ENCODE data around the gene ATP9B. TPM values are rescaled to one million over a fixed set of nuclear protein-coding genes. Genes with fewer than 3 reads are reported as not detected.

Gene ATP9B
- total RNA-seq, 1 donor from 2014 or later = 16.2 TPM

DNA sequence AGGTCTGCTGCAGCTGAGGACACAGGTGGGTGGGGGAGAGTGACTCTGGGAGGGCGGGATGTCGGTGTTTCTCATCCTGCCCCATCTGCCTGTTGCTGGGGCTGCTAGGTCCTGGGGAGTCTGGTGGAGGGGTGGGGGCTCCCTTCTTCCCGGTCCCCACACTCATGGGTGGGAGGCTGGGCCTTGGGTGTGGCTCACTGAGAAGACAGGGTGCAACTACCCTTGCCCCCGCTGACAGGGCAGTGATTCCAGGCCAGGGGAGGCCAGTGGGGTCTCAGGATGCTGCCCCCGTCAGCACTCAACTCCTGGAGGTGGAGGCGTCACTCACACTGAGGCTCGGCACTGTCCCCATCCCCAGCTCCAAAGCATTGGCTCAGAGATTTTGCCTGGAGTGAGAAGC is 318.8 kb downstream of the ATP9B start:
- peaks cover 62% of the 10 kb centered on the region for H3K27me3 ChIP-seq (ENCODE audit: control insufficient read depth, insufficient read depth, low read length)
- DNase-seq (ENCODE audit: low read depth) = no peak
- no peak overlapping the region for H3K4me3 ChIP-seq (ENCODE audit: low read depth, low read length)
- no peak for TF ChIP-seq CTCF (IDR thresholded peaks at IDR 0.05; ENCODE audit: insufficient read depth, low read length, poor library complexity, severe bottlenecking)
- H3K36me3 ChIP-seq (ENCODE audit: control insufficient read depth, insufficient read depth, low read length) = no peaks in the 10 kb centered on the region

GRCh38 chr18:79389689-79390088 is 320.5 kb downstream of the ATP9B start:
- Histone ChIP-seq H3K36me3 (ENCODE audit: control insufficient read depth, insufficient read depth, low read length) (no peaks in the 10 kb centered on the region), H3K27me3 (ENCODE audit: control insufficient read depth, insufficient read depth, low read length) (peaks cover 58% of the 10 kb centered on the region), H3K4me3 (ENCODE audit: low read depth, low read length) (no peak overlapping the region)
- TF ChIP-seq CTCF (IDR thresholded peaks at IDR 0.05; ENCODE audit: insufficient read depth, low read length, poor library complexity, severe bottlenecking) = no peak
- no peak for DNase-seq (ENCODE audit: low read depth)

DNA sequence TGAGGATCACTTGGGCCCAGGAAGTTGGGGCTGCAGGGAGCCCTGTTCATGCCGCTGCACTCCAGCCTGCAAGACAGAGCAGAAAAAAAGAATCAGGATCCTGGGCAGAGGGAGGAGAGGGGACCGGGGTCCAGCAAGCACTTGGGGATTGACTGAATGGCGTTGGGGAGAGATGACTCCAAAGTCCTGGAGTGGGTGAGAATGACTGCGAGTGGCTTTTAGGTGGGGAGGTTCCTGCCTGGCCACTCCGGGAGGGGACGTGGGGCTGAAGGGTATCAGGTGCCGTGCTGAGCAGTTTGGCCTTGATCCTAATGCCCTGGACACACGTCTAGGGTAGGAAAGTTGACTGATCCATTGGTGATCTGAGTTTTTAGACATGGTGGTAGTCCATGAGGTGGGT is 323.0 kb downstream of the ATP9B start:
- DNase-seq (ENCODE audit: low read depth) = no peak
- TF ChIP-seq CTCF (IDR thresholded peaks at IDR 0.05; ENCODE audit: insufficient read depth, low read length, poor library complexity, severe bottlenecking) = no peak
- H3K36me3 ChIP-seq (ENCODE audit: control insufficient read depth, insufficient read depth, low read length) = no peaks in the 10 kb centered on the region
- peaks cover 61% of the 10 kb centered on the region for H3K27me3 ChIP-seq (ENCODE audit: control insufficient read depth, insufficient read depth, low read length)
- H3K4me3 ChIP-seq (ENCODE audit: low read depth, low read length) = no peak overlapping the region

DNA sequence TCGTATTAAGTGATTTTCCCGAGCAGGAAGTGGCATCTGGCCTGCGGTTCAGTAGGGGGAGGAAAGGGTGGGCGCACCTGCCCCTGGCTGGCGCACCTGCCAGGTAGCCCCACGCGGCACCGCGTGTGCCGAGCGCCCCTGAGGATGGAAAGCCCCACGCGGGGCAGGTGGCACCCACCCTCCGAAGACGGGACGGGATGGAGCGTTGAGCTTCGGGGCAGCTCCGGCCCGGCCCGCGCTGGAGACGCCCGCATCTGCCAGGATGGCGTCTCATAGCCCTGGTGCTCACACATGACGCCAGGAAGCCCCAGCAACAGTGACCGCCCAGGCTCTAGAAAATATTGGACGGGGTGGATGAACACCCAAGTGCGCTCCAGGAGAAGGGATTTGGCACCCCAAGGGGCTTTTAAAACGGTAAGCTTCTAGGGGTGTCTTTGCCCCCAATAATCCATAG is 324.0 kb downstream of the ATP9B start:
- H3K36me3 ChIP-seq (ENCODE audit: control insufficient read depth, insufficient read depth, low read length) = no peaks in the 10 kb centered on the region
- H3K27me3 ChIP-seq (ENCODE audit: control insufficient read depth, insufficient read depth, low read length) = peaks cover 63% of the 10 kb centered on the region
- no peak overlapping the region for H3K4me3 ChIP-seq (ENCODE audit: low read depth, low read length)
- DNase-seq (ENCODE audit: low read depth) = no peak
- no peak for TF ChIP-seq CTCF (IDR thresholded peaks at IDR 0.05; ENCODE audit: insufficient read depth, low read length, poor library complexity, severe bottlenecking)

DNA sequence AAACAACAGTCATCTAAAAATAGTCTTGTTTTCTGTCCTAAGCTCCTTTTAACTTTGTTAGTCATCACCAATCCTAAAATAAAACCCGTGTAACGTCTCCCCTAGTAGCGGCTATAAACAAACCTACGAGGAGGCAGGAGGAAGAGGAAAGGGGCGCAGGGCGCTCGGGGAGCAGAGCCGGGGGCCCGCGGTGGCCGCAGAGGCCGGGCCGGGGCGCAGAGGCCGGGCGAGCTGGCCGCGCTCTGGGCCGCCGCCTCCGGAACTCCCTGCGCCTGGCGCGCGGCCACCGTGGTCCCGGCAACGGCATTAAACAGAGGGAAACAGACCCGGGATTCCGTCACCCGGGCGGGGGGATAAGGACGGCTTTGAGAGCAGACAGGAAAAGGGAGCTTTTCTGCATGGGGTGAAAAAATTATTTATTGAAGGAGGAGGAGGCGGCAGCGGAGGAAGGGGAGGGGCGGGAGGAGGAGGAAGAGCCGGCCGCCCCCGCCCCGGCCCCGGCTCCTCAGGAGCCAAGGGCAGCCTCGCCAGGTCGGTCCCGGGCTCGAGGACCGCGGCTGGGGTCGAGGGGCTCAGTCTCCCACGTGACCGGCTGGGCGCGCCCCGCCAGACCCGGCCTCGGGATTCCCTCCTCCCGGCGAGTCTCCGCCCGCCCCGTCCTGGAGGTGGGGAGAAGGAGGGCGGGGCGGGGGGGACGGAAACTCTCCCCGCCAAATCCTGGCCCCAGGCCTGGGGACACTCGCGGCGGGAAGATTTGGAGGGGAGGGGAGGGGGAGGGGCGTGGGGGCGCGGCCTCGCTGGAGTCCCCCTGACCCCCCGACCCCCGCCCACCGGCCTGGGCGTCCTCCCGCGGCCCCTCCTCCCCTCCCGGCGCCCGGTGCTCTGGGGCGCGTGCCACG is 324.7 kb downstream of the ATP9B start:
- peak; percentile 41 for DNase-seq (ENCODE audit: low read depth)
- H3K36me3 ChIP-seq (ENCODE audit: control insufficient read depth, insufficient read depth, low read length) = no peaks in the 10 kb centered on the region
- peaks cover 64% of the 10 kb centered on the region for H3K27me3 ChIP-seq (ENCODE audit: control insufficient read depth, insufficient read depth, low read length)
- H3K4me3 ChIP-seq (ENCODE audit: low read depth, low read length) = peak overlapping the region; percentile 36
- no peak for TF ChIP-seq CTCF (IDR thresholded peaks at IDR 0.05; ENCODE audit: insufficient read depth, low read length, poor library complexity, severe bottlenecking)
